ENCODE data around the gene CFAP77.

Gene CFAP77

DNA sequence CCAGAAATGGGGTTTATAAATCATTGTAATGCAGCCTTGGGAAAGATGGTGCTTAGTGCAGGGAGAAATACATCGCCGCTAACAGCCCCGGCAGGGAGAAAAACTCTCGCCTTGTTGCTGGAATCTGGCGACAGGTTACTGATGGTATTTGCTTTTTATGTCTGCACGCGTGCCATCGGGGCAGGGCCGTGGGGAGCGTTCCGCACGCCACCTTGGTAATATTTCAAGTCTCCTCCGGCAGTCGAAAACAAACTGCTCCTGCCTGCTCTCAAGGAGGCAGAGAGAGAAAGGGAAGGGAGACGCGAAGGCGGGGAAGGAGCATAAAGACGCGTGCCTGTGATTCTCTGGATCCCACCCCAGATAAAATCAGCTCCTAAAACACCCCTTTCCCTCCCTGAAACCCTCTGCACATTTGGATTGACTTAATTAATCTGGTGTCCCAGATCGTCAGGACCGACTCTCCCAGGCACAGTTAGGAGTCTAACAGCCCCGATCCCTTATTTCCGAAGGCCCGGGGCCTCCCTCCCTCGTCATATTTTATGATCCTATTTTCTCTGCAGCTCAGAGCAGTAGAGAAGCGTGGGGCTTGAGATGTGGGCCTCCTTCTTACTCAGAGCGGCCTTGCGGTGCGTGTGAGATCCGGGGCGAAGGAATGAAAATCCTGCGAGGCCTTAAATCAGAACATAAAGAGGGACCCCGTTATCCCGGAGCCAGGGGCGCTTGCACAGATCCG, 47.7 kb downstream of the CFAP77 start:
- DNase-seq, result no peak

DNA sequence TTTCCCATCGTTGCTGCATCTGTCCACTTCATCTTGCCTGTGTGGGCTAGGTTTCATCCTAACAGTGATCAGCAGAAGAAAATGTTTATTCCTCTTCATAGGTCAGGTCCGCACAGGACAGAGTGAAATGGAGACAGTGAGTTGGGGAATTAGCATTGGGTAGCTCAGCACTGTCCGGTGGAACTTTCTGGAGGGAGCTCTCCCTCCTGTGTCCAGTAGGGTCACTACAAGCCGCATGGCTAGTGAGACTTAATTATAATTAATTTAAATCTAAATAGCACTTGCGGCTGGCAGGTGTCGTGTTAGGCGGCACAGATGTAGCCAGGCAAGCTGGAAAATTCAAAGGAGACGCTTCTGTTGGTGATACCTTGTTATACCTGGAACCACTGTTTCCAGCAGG, 48.4 kb downstream of the CFAP77 start:
- no peak for DNase-seq

DNA sequence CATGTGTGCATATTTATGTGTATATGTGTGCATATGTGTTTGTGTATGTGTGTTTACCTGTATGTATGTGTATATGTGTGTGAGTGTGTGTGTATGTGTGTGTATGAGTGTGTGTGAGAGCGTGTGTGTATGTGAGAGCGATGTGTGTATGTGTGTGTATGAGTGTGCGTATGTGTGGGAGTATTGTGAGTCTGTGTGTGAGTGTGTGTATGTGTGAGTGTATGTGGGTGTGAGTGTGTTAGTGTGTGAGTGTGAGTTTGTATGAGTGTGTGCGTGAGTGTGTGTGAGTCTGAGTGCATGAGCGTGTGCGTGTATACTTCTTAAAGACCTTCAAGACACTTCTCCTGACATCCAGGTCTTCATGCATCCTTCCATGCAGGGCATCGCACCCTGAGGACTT, 49.6 kb downstream of the CFAP77 start:
- DNase-seq, result no peak

DNA sequence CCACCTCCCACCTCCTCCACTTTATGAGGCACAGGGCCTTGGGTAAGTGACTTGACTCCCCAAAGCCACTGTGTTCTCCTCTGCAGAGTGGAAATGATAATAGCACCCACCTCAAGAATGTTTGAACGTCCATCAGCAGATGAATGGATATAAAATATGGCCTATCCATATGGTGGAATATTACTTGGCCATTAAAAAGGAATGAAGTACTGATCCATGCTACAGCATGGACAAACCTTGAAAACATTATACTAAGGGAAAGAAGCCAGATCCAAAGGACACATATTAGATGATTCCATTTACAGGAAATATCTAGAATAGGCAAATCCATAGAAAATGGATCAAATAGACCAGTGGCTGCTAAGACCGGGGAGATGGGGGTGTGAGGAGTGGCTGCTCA, 50.2 kb downstream of the CFAP77 start:
- no peak for DNase-seq

DNA sequence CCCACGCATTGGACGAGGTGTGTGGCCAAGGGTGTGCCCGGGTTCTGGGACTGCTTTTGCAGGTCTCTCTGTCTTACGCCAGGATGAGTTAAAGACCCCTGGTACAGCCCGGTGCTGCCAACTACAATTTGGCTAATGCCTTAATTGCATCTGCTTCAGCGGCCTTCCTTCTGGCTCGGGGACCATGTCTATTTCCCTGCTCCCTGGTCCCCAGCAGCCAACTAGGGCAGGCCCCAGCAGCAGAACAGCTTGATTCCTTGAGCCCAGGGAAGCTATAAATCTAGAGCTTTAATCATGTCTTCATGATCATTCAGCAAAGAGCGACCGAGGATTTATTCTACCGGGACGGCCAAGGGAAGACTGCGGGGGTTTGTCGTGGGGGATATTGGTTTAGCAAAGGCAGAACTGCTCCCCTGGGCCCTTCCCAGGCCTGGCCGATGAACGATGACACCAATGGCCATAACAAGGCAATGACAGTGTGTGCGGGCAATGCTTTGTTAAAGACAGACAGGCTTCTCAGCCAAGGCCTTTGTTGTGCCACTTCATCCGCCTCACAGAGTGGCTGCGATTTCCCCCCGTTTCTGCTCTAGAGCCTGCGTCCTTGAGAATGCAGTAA, 51.4 kb downstream of the CFAP77 start:
- DNase-seq, result no peak

DNA sequence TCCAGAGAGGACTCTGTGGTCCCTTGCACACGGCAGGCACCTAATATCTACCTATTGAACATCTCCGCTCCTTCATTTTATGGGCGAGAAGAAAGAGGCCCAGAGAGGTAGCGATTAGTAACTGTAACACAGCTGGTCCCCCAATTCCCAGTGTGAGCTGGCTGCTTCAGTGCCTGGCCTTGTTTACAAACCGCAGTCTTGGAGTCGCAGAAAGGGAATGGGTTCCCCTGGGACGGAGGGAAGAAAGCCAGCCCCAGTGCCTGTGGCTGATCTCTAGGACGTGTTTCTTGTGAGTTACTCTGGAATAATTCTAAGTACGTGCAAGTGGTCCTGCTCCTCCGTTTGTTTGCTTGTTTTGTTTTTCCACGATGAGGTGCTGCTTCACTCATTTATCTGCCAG, 52.0 kb downstream of the CFAP77 start:
- DNase-seq, result no peak

DNA sequence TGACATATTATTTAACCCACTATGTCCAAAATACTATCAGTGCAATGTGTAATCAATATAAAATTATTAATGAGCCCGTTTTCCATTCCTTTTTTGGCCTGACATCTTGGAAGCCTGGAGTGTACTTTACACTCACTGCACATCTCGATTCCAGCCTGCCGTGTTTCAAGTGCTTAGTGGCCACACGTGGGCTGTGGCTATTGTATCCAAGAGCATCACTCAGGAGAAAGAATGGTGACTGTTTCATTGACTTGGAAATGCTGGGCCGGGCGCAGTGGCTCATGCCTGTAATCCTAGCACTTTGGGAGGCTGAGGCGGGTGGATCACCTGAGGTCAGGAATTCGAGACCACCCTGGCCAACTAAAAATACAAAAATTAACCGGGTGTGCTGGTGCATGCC, 54.5 kb downstream of the CFAP77 start:
- DNase-seq, result no peak

DNA sequence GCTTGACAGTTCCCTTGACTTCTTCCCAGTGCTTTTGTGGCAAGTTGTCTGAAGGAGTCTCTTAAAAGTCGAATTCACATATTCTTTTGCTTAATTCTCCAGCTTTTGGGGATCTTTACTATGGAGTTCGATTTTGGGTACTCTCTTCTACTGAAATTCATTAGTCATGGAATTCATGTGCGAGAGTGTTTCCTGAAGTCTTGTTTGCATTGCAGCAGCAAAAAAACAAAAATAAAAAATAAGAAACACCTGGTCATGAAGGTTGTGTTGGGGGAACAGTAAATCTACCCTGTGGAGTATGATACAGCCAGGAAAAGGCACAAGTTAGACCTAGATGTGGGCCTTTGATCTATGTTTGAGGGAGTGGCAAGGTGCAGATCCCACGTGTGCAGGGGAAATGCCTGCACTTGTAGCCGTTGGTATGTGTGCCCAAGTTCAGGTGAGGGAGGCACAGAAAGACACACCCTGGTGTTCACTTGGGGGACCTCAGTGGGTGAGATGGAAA, 55.2 kb downstream of the CFAP77 start:
- no peak for DNase-seq

DNA sequence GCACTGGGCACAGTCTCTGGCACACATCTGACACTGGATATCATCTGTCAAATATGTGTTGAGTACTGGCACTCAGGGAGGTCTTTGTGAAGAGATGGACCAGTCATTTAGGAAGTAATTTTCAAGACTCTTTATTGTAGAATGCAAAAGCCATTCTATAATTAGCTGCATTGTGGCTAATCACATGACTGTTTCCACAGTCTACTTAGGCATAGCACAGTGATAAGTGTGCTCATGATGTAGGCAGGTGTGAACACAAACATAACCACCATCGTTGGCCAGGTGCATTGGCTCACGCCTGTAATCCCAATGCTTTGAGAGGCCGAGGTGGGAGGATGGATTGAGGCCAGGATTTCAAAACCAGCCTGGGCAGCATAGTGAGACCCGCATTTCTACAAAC, 62.2 kb downstream of the CFAP77 start:
- DNase-seq, result no peak

DNA sequence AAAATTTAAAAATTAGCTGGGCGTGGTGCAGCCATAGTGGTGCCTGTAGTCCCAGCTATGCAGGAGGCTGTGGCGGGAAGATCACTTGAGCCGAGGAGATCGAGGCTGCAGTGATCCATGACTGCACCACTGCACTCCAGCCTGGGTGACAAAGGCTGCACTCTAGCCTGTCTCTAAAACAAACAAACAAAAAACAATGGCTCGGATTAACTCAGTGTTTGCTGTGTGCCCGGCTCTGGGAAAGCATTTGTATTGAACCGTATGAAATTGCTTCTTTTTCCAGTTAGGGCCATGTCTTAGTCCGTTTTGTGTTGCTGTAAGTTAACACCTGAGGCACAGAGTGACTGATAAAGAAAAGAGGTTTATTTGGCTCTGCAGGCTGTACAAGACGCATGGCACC, 62.6 kb downstream of the CFAP77 start:
- no peak for DNase-seq

DNA sequence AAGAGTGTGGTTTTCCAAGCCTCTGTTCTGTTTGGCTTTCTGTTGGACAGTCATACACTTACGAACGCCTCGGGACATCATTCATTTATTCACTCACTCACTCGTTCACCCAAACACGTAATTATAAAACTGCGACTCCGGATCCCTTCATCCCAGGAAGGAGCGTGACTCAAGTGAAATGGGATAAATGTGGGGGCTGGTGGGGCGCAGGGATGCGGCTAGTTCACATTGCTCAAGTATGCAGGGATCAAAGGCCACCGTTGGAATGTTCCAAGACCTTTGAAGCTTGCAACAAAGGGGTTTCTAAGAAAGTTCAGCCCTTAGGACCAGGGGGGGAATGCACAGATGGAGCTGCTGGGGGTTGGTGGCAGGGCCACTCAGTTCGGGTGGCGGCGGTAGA, 64.2 kb downstream of the CFAP77 start:
- DNase-seq, result no peak

DNA sequence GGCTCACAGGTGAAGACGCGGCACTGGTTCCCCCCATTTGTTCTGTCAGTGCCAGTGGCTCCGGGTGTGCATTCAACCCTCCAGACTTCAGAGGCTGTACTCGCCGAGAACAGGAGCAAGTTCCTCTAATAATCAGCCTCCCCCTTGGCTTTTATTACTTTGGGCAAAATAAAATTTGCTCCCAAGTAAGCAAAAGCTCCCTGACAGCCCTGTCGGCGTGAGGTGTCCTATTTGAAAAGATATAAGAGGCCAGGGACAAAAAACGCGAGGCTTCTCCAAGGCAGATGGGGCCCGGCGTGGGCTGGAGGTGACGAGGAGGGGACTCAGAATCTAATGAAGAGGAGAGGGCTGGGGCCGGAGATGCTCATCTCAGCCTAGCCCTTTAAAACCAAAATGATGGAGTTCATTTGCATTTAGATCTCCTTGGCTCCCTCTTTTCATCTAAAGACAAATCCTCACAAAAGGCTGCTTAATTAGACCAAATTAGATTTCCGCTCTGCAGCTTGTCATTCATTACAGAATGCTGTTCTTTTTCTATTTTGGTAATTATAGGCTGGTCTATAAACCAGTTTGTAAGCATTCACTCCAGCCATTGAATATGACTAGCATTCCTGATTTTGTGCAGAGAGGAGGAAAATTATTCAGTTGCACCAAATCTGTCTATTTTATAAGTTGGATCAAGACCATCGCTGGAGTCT, 68.5 kb downstream of the CFAP77 start:
- DNase-seq, result no peak

DNA sequence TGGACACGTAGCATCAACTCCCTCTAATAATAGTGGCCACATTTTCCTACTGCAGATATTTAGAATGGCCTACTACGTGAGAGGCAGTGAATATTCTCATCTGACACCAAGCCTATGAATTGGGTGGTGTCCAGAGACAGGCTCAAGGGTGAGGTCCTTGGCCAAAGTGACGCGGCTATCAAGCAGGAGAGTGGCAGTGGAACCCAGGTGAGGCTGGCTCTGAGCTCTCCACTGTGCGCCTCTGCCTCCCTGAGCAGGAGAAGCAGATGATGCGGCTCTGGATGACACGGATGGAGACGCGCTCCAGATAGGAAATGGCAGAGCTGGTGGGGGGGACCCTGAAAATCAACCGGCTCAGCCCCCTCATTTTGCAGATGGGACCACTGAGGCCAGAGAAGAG, 69.7 kb downstream of the CFAP77 start:
- DNase-seq, result no peak

DNA sequence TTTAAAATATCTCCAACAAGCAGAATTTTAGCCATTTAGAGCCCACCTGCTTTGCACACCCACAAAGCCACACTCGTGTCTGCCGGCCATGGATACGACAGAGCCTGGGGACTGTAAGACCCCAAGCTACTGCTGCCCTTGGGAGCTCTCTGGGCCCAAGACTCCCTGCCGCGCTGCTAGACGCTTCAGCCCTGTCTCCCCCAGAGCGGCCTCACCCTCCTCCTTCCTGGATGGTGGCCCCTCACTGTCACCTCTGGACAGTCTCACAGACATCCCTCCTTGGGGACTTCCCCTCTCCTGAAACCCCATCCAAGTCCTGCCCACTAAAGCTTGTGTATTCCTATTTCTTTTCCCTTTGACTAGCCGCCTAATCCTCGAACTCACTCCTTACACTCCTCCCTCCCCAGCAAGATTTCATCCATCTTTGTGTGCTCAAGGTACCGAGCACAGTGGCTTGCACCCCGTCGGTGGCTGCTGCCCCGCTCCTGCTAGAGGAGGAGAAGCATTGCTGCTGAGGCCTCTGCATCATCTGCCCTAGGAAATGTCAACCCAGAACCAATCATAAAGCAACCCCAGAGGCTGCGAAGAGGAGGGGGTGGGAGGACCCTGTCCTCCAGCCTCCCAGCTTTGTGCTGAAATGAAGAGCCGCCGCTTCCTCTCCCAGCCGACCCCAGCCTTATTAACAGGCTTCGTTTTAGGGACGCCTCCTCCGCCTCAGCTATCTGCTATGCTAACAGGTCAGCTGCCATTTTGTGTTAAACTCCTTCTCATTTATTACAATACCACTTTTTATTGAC, 71.2 kb downstream of the CFAP77 start:
- DNase-seq, result no peak

DNA sequence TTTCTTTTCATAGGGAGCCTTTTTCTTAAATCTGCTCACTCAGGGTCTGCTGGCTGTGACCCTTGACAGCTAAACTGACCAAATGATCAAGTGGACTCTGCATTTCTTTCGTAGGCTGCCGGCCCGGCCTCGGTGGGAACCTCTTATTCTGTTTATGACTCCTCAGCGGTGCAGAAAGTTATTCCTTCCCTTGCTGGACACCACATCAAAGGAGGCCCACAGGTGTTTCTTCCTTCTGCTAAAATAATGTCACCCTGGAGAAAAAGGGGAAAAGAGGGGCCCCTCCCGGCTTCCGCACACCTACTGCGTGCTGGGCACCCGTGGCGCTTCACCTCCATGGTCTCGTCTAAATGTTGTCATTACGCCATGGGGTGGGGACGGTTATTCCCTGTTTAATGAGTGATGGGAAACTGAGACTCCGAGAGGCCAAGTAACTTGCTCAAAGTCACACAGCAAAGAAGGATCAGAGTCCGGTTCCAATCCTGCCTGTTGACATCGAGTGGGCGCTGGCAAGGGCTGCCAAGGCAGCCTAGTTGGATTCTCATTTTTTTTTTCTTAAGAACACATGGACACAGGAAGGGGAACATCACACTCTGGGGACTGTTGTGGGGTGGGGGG, 72.3 kb downstream of the CFAP77 start:
- no peak for DNase-seq

DNA sequence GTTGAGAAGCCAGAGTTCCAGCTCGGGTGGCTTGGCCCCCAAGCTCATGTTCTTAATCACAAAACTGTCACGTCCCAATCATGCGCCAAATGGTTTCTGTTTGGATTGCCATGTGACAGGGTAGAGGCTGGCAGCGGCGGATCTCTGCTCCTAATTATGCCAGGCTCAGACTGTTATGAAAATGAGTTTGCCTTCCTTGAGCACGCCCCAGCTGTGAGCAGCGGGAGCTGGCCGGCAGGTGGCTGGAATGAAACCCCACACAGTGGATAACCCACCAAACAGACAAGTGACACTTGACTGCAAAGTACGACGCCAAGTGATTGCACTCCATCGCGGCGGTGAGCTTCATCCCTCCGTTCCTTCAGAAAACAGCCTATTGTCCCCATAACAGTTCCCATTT, 75.4 kb downstream of the CFAP77 start:
- DNase-seq, result no peak

DNA sequence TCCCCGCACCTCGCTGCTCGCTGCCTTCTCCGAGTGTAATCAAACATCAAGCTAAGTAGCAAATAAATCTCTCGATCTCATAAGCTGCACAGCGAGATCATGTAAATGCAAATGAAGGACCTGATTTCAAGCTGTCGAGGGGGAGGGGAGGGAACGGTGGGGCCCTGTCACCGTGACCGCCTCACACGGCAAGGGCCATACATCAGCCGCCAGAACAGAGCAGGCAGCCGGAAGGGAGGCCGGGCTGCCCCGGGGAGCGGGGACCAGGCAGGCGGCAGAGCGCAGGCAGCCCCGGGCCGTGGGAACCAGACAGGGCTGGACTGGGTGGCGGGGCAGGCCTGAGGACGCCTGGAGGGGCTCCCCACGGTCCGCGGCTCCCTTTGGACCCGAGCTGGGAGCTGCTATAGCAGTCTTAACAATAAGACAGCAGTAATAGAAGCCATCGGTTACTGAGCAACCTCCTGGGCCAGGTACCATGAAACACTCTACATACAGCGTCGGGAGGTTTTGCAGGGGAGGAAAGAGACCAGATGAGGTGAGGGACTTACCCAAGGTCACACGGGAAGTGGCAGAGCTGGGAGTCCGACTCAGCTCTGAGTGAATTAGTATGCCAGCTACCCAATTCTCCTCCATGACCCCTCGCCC, 76.8 kb downstream of the CFAP77 start:
- DNase-seq, result peak; percentile 43 to 59

DNA sequence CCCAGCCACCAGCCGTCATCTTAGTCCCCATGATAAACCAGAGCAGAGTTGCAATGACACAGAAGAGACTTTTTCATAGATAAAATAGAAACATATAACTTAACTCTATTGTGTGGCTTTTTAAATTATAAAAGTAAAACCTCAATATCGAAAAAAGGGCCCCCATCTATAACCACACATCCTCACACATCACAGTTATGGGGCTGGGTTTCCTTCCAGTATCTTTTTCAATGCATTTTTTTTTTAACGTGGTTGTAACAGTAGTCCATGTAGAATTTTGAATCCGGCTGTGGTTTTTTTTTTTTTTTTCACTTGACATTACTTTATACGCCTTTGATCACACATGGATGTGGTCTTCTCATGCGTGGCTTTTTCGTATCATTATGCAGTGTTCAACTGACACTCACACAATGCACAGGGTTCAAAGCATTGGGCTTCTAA, 77.4 kb downstream of the CFAP77 start:
- DNase-seq, result peak in 1 of 2 donors; percentile 68

DNA sequence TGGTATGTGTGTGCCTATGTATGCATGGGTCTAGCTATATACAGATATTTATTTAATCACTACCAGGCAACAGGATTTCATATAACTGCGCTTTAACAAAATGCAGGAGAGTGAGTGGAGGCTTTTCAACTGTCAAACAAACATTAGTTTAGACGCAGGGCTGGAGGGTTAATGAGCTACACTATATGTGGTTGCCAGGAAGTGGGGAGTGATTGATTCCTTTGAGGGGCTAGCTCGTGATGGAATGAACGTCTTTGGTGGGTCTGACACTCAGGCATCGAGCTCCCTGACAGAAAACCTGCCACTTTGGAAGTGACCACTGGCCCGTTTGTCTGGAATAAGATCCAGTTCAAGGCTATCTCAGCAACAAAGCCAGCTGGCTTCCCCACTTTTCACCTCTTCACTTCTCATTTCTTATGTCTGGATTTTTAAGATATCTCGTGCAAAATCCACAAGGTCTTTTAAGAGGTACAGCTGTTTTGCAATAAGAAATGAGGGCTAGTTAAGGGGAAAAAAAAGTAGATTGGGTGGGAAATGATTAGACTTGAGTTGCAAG, 78.0 kb downstream of the CFAP77 start:
- DNase-seq, result no peak

DNA sequence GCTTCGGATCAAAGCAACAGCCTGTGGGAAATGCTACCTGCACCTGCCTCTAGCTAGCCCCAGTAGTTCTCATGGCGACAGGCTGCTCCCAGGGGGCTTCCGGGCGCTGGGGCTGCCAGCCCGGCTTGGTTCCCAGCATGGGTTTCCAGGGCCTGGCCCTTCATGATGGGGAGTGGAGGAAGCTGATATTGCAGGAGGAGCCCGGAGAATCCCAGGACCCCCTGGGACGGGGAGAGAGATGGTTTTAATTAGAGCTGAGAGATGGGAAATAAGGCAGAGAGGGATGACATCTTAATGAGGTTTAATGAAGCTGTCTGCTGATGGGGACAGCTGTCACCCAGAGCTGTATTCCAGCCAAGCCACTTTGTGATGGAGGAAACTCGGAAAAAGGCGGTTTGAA, 78.6 kb downstream of the CFAP77 start:
- DNase-seq, result no peak

DNA sequence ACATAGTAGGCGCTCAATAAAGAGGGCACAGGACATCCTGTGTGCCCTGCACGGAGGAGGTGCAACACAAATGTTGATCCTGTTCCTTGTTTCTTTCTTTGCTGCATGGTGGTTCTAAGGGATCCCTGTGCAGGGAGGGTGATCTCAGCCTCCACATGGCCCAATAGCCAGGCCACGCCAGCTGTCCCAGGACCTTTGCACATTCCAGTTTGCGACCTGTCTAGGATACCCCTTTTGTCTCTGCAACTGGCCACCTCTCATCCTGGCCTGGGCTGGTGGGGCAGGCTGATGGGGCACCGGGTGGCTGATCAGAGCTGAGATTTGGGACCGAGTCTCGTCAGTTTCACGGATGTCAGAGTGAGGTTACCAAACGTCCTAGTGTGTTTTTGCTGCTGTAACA, 79.5 kb downstream of the CFAP77 start:
- DNase-seq, result no peak

DNA sequence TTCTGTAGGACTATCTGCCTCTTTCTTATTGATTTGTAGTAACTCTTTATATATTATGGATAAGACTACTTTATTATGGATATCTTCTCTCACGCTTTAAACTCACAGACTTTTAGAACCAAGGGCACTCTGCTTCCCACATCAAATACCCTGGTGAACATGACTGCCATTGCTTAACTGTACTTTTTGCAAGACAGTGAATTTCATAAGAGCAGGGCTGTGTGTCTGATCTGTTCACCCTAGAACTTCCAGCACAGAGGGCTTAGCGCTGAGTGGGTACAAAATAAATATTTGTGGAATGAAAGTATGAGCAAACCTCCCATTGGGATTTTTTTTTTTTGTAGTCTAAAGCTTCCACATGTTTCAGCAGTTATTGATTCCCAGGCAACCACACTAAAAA, 84.8 kb downstream of the CFAP77 start:
- no peak for DNase-seq
